ENCODE results near the gene MIER2.

MIER2 gene

DNA sequence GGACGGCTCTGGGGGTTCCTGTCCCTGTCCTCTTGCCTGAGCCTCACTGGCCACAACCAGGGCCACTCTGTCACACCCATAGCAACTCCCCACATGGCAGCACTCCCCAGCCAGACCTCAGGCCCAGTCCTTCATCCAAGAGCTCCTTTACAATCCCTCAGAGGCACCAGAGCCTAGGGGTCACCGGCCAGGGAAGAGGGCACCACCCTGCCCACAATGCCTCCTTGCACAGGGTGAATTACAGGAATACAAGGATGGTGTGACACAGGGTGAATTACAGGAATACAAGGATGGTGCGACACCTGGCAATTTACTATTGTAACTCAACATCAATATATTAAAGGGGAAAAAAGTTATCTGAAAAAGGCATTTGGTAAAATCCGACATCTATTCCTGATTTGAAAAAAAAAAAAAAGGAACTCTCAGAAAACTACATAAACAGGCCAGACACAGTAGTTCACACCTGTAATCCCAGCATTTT, 16.5 kb downstream of the MIER2 start:
- DNase-seq: no peak

- DNase-seq: no peak
Measured at GRCh38 chr19:327291-328024, 17.1 kb downstream of the MIER2 start.

DNA sequence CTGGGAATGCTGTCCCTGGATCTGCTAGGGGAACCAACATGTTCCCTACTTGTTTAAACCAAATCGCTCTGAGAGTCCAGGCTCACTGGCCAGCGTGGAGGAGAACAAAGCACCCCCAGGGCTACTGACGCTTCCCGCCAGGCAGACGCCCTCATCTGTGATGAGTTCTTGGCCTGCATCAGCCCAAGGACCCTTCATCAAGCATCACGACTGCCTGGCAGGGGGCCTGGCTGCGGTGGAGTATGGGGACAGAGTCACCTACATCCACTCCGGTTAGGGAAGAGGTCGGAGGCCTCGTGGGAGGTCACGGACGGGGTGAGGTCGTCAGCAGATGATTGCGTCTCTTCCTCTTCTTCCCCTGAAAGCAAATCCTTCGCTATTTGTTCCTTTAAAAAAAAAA, 17.7 kb downstream of the MIER2 start:
- no peak for DNase-seq

GRCh38 chr19:325937-326565, 18.5 kb downstream of the MIER2 start:
- DNase-seq: no peak

DNA sequence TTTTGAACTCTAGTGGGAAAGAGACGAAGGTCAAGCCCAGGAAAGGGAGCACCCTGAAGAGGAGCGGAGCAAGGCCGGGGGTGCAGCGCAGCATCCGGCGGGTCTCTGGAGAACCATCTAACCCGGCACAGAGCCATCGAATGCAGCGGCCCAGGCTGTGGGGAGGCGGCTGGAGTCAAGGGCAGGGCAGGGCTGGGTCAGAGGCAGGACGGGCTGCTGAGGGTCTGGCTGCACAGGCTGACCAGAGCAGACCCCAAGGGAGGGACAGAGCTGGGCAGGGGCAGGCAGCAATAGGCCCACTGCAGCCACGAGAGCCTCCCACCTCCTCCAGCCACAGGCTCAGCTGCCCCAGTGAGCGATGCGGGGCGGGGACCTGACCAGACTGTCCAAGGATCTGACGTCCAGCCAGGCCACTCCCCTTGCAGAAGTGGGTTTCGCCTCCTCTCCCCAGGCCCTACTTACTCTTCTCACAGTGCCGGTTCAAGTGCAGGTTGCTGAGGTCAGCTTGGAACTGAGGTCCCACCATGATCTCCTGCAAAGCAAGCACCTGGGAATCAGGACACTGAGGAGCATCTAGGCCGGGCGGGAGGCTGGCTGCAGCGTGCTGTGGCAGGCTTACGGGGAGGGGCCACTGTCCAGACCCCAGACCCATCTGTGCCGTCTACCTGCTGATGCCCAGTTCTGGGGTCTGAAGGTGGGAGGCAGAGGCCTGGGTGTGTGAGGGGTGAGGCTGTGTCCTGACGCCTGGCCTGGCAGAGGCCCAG, 19.2 kb downstream of the MIER2 start:
- no peak for DNase-seq

GRCh38 chr19:324716-325115, 19.9 kb downstream of the MIER2 start:
- DNase-seq: no peak

- no peak for DNase-seq
Measured at GRCh38 chr19:322616-323015, 22.0 kb downstream of the MIER2 start.

GRCh38 chr19:318509-318774, 26.2 kb downstream of the MIER2 start:
- DNase-seq: no peak

- DNase-seq: no peak
Measured at GRCh38 chr19:317710-318508, 26.7 kb downstream of the MIER2 start.

- DNase-seq: no peak
Measured at GRCh38 chr19:315811-316210, 28.8 kb downstream of the MIER2 start.

DNA sequence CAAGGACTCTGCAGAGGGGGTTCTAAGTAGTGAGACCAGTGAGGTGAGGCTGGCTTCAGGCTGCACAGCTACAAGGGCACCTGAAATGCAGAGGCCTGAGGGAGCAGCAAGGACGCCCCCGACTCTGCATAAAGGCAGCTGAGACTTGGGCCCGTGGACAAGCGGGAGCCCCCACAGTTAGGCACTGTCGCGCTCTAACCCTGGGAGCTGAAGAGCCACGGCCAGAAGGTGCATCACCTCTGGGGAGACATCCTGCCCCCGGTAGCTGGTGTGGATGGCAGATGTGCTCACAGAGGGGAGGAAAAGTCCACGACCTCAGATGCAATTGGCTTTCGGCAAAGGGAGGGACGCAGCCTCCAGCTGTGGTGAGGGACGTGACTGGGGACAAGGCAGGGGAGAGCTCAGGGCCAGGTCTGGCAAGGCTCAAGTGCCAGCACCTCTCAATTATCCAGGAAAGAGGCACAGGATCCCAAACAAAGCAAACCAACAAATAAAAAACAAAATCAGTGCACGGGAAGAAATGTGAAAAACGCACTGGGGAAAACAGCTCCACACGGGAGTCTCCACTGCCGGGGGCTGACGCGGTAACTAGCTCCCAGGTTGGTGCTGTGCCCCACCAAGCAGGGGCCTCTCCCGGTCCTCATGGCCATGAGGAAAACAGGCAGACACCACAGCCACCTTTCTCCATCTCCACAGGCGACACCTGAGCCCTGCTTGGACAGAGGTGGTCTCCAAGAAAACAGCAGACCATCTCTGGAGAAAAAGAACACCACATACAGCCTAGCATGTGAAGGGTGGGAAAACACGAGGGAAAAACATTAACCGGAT, 30.4 kb downstream of the MIER2 start:
- DNase-seq: no peak

DNA sequence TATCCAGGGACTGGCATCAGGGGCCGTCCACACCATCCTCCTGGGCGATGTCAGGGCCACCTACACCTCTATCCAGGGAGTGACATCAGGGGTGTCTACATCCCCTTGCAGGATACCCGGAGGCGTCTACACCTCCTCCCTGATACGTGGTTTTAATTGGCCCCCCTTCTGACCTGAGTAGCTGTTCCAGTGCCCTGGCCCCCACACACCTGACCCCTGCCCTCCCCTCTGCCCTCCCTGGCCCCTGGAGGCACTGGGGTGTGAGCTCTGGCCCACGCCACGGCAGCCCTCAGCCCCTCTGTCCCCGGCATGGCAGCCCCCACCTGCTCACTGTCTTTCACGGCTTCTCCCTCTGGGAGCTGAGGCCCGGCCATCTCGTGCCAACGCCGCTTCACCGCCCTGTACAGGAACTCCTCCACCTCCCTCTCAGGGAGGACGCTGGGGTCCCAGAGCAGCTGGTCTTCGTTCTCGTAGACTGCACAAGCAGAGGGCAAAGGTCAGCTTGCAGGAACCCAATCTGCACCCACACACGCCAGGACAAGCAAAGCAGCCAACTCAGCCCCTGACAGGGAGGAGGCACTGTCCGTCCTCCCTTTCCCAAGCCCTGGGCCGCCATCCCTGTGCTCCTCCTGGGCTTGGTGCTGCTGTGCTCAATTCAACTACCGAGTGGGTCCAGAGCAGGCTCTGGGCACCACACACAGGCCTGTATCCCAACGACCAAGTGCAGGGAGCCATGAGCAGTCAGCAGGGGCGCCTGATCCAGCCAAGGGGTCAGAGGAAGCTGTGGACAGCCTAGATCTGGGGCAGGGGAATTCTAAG, 31.2 kb downstream of the MIER2 start:
- DNase-seq: no peak

DNA sequence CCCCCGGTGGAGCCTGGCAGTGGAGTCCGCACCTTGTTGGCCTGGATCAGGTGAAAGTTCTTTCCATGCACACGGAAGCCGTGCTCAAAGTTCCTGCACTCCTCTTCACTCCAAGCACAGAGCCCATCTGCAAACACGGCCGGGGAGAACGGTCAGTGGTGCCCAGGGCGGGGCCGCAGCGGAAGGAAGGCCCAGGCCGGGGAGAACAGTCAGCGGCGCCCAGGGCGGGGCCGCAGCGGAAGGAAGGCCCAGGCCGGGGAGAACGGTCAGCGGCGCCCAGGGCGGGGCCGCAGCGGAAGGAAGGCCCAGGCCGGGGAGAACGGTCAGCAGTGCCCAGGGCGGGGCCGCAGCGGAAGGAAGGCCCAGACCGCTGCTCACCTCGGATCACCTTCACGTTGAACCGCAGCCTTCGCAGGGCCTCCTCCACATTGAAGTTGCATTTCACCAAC, 32.8 kb downstream of the MIER2 start:
- no peak for DNase-seq

- no peak for DNase-seq
Measured at GRCh38 chr19:310781-311496, 33.7 kb downstream of the MIER2 start.

DNA sequence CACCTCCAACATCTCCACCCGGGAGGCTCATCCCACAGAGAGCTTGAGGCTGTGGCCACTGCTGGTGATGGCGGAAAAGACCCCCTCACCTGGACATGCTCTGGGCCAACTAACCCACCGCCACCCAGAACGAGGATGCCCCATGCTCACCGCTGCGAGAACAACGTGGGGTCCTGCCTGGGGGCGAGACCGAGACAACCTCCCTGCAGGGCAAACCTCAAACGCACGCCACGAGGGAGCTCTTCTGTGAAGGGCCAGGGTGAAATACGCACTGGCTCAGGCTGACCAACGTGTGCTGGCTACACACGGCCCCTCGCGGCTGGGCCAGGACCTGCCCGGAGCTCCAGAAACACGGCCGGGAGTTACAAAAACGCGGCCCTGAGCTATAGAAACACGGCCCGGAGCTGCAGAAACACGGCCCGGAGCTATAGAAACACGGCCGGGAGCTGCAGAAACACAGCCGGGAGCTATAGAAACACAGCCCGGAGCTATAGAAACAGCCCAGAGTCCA, 34.4 kb downstream of the MIER2 start:
- no peak for DNase-seq

- DNase-seq: no peak
Measured at GRCh38 chr19:309206-309565, 35.4 kb downstream of the MIER2 start.

DNA sequence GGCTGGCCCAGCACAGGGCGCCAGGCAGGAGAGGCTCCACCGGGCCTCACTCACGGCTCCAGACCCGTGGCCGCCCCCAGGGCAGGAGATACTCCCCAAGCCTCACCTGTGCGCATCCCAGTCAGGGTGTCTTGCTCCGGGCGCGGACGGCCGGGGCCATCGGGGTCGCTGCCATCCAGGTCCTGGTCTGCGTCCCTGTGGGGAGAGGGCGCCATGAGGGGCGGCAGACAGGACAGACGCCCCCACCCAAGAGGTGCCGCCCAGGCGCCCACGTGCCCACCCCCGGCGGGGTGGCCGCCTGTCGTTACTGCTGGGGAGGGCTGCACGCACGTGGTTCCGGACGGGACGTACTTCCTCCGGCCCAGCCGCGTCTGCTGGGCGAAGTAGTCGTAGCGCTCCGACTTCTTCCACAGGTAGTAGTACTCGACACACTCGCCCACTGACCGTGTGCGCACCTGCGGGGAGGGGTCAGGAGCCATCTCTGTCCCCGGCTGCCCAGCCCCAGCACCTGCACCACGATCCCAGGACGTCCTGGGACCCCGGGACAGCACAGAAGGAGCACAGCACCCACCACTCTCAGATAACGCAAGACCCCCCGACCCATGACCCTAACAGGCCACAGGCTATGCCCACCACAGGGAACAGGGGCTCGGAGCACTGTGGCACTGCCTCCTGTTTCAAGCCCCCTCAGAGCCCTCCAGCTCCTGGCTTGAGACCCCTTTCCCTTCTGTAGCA, 36.0 kb downstream of the MIER2 start:
- no peak for DNase-seq

DNA sequence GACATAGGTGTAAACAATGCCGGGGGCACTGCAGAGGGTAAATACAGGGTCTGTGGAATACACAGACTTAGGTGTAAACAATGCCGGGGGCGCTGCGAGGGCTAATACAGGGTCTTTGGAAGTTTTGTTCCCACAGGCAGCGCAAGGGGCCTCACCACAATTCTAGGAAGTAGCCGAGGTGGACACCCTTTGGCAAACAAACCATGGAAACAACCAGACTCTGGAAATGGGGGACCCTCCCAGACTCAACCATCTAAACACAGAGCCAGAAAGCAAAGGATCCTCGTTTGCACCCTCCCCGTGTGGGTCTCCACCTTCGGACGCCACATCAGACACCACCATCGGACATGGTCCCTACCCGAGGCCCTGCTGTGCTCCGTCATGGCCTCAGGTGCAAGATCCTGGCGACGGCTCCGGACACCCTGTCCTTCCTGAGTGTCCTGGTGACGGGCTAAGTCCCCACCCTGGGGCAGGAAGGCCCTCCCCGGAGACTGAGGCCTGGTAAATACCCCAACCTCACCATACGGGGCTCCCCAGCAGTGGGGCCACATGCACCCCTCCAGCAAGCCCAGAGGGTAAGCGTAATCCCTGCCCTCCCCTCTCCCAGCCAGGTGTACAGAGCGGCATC, 36.7 kb downstream of the MIER2 start:
- DNase-seq: no peak

DNA sequence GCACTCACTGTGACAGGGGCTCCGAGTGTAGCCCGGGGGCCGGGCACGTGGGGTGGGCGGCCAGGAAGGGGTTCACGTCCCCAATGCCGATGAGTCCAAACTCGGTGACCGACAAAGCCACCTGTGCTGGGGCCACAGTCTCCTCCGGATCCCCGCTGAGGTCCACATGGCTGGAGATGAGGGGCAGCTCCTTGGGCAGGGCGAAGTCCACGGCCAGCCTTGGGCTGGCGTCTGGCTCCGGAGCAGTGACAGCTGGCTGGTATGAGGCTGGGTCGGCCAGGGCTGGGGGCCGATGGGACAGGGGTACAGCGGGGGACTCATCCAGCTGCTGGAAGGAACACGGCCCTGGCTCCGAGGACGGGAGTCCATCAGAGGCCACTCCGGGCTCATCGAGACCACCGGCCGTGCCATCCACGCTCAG, 37.5 kb downstream of the MIER2 start:
- no peak for DNase-seq
